Suppressor macrophage (primary cell): ENCODE data around the gene PTTG1IP.
A peak's percentile ranks its signal among the peaks of the same experiment; 100 is the strongest.

ENCODE experiments used
- DNase-seq, 4 experiments: peaks; one replicate each; pipeline ENCODE4 v3.0.0-alpha.2; 2020 to 2022

The PTTG1IP gene

GRCh38 chr21:44909719-44910118 is 36.2 kb upstream of the PTTG1IP start:
- DNase-seq: no peak

DNA sequence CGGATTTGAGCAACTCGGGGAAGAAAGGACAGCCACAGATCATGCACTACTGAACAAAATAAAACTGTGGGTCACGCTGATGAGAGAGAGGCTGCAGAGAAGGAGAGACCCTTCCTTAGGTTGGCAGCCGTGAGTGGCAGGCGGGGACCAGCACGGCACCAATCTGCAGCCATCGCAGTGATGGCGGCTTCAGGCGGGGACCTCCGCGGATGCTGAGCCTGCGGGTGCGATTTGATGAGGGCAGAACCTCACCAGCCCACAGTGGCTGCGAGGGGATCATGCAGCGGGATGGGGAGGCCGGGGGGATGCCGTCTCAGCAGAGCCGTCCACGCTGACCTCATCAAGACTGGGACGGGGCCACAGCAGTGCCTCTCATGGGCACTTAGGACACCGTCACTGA is 35.4 kb upstream of the PTTG1IP start:
- DNase-seq: no peak

DNA sequence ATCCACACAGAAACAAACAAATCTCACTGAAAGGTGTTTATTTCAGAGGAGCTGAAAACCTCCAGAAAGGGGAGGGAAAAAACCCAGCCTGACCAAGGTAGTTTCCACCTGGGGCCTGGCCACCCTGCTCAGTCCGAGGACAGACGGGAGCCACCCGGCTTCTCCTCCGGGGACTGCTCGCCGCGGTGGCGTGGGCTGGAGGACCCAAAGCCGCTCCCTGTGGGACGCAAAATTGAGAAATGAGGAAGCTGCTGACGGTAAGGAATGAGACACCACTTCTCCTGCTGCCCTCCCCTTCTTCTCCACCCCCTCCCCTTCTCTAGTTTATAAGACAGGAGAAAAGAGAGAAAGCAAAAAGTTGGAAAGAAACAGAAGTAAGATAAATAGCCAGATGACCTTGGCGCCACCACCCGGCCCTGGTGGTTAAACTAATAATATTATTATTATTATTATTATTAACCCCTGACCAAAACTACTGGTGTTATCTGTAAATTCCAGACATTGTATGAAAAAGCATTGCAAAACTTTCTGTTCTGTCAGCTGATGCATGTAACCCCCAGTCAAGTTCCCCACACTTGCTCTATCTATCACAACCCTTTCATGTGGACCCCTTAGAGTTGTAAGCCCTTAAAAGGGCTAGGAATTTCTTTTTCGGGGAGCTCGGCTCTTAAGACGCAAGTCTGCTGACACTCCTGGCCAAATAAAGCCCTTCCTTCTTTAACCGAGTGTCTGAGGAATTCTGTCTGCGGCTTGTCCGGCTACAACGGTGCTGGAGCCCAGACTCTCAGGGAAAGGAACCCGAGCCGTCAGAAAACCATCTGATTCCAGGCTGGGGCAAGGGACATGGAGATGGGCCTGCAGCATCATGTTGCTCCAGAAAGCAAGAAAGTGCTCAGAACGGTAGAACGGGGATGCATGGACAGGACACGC is 34.7 kb upstream of the PTTG1IP start:
- peak; percentile 88 to 96 (median 94) for DNase-seq

DNA sequence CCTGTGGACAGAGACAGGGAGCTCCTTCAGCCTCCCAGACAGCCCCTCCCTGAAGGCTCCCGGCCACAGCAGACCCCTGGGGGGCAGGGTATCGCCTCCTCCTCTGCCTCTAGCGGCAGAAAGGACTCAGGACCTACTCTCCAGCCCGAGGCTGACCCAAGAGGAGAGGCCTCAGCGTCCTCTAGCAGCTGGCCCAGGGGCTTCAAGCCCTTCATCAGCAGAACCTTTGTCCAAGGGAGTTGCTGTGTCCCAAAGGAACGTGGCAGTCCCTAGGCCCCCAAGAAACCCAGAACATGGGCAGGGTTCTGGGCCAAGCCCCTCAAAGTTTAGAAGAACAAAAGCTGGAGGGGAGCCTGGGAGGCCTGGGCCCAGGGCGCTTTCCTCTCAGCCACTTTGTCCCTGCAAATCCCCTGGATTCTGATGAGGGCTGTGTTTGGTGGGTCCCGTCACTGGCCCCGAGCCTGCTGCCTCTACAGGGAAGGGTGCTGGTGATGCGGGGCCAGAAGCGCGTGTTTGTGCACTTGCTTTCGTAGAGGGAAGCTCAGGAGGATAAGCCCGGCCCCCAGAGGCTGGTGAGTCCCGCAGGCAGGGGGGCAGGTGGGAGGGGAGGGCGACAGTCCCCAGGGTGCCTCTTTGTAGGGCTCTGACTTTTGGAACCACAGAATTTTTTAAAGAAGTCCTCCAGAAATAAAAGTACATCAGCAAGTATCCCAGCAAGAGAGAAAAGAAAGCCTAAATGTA is 33.9 kb upstream of the PTTG1IP start:
- DNase-seq: peak in 3 of 4 experiments; percentile 41 to 53 (median 43)

DNA sequence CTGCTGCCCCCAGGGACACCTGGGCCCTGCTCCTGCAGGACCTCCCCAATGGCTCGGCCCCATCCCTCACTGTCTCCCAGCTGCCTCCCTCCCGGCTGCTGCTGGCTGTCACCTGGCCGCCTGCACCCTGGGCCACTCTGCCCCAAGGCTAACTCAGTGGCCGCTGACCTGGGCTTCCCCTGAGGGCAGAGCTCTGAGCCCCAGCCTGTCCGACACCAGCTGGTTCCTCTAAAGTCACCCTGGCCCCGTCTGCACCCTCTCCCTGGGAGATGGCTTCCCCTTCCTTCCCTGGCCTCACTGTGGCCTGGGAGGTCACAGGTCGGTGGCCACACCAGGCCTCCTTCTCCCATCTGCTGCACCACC is 32.2 kb upstream of the PTTG1IP start:
- DNase-seq: peak; percentile 53 to 79 (median 66)

- no peak for DNase-seq
These were observed 31.7 kb upstream of the PTTG1IP start for GRCh38 chr21:44905016-44905727.

- no peak for DNase-seq
These were observed 30.8 kb upstream of the PTTG1IP start for GRCh38 chr21:44904141-44904923.

GRCh38 chr21:44903689-44904088 is 30.2 kb upstream of the PTTG1IP start:
- DNase-seq: no peak

DNA sequence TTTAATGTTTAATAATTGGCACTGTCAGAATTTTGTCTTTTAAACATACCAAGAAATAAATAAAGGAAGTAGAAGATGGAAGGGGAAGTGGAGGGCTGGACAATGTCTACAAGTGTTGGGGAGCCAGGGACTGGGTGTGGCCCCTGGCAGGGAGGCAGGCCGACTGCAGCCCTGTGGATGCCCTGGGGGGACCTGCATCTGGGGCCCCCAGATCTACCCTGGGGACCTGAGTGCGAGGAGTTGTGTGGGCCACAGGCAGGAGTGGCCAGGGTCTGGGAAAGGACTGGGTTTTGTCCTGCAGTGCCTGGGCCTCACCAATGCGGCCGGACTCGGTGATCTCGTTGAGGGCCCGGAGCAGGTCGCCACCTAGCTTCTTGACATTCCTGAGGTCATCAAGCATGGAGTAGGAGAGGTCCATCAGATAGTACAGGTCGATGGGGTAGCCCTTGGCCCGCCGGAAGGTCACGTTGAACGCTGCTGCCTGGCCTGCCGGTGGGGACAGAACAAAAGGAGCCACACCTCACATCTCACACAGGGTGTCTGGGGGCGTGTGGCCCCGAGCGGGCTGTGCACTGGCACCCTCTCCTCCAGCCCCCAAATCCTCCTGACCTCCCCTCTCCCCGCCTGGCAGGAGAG is 29.7 kb upstream of the PTTG1IP start:
- DNase-seq: peak; percentile 43 to 74 (median 66)

GRCh38 chr21:44902268-44903049 is 29.0 kb upstream of the PTTG1IP start:
- DNase-seq: no peak

- no peak for DNase-seq
These were observed 28.0 kb upstream of the PTTG1IP start for GRCh38 chr21:44901391-44902074.

- DNase-seq: no peak
These were observed 27.2 kb upstream of the PTTG1IP start for GRCh38 chr21:44900559-44901251.

DNA sequence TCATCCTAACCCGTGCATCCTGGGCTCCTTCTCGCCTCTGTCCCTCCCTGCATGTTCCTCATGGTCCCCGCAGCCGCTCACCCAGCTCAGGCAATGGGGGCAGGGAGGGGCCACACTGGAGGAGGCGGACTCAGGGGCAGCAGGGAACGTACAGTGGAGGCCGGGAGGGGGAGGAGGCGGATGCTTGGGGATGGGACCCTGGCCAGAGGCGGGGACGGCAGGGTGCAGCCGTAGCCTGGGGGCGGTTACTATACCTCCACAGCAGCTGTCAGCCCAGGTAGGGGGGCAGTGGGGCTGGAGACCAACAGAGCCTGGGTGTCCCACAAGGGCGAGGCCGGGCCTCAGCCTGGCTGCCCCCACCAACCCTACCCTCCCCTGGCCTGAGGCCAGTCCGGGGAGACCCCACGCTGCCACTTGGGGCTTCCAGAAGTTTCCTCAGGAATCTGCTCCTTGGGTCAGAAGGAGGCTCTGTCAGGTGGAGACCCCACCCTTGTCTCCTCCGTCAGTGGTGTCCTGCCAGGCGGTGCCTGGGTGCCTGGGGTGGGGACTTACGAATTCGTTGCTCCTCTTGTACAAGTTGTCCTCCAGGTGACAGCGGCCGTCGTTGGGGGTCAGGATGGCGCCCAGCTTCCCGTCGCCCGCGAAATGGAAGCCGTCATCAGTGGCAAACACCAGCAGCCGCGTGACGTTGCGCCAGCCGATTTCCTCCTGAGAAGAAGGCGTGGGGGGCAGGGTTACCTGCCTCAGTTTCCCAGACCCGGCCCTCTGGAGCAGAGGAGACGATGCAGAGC is 26.5 kb upstream of the PTTG1IP start:
- no peak for DNase-seq

DNA sequence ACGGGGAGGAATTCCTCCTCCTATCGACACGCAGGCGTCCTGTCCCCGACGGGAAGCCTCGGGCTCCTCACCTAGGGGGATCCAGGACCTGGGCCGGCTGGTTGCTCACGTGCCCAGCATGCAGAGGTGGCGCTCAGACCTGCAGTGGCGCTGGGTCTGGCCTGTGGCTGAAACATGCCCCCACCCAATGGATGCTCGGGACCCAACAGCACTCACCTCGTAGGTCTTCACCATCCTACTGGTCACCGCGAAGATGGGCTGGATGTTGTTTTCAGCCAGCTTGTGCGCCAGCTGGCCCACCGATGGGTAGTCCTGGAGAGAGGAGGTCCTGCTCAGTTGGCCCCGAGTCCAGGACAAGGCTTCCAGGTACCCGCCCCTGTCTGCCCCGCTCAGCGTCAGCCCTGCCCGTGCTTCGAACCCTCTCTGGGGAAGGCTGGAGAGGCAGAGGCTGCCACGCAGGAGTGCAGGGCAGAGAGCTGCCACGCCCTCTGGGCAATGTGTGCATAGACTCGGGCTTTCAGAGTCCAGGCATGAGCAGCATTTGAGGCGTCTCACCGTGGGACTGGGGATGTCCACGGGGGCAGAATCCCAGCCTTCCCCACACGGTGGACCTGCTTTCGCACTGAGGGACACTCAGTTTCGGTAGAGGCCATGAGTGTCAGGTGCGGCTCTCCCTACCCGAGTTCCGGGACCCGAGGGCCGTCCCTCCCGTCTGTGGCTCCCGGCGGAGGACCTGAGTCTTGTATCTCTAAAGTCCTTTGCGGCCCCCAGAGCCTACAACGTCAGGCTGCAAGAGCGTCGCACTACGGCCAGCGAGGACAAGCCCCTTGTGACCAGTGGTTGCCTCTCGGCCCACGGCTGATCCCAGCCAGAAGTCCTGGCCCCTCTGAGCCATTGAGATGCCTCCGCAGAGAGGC is 25.6 kb upstream of the PTTG1IP start:
- DNase-seq: no peak

- DNase-seq: no peak
These were observed 24.6 kb upstream of the PTTG1IP start for GRCh38 chr21:44898011-44898488.

DNA sequence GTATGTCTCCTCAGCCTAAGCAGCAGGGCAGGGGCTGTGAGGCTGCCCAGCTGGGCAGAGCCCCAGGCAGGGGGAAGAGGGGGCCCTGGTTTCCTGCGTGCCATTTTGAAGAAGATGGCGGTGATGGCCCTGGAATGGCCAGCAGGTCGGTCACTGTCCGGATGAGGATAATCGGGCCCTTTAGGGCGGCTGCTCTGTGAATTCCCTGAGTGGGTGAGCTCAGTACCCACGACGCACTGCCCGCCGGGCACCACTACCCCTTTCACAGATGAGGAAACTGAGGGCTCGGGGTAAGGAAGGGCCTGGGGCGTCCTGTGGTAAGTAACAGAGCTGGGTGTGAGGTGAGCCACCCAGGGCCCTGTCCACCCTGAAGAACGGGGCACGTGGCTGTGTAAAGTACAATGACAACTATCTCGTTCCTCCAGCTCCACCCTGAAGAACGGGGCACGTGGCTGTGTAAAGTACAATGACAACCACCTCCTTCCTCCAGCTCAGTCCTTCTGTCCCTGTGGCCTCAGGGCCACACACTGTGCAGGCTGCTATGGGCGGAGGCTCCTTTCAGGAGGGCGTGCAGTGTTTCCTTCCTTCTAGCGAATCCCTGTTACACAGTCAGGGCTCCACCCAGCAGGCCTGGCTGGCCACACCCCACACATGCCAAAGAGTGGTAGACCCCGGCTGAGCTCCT is 24.0 kb upstream of the PTTG1IP start:
- peak; percentile 21 to 55 (median 47) for DNase-seq
